HUES48 (cell line): ENCODE results near the gene OR12D1.
A peak's percentile ranks its signal among the peaks of the same experiment; 100 is the strongest.
"Not testable (repeated sequence)": the region's sequence is repeated elsewhere in the genome, so short reads cannot be mapped to it uniquely, and the experiment has no call there.

Source experiments
- H3K27ac ChIP-seq: one replicate; pipeline ENCODE4 v1.7.0; 2013; ENCODE audit warnings: low read depth, low read length, inconsistent platforms
- H3K27me3 ChIP-seq: 2 replicates; pipeline ENCODE4 v1.6.1; 2013; ENCODE audit warnings: mild to moderate bottlenecking, low read length; ENCODE audit not compliant: control insufficient read depth, insufficient read depth
- H3K36me3 ChIP-seq: 2 replicates; pipeline ENCODE4 v1.6.1; 2013; ENCODE audit warnings: low read length; ENCODE audit not compliant: control insufficient read depth, insufficient read depth
- H3K4me1 ChIP-seq: 2 replicates; pipeline ENCODE4 v1.6.1; 2013; ENCODE audit warnings: mild to moderate bottlenecking, low read length; ENCODE audit not compliant: control insufficient read depth, insufficient read depth
- H3K4me3 ChIP-seq: 2 replicates; pipeline ENCODE4 v1.5.1; 2013; ENCODE audit warnings: mild to moderate bottlenecking, low read depth, low read length
- H3K9ac ChIP-seq: 2 replicates; pipeline ENCODE4 v1.6.1; 2013; ENCODE audit warnings: mild to moderate bottlenecking, low read depth, low read length, moderate library complexity
- H3K9me3 ChIP-seq: 2 replicates; pipeline ENCODE4 v1.6.1; 2013; ENCODE audit warnings: low read length; ENCODE audit not compliant: control insufficient read depth, insufficient read depth

Gene OR12D1

DNA sequence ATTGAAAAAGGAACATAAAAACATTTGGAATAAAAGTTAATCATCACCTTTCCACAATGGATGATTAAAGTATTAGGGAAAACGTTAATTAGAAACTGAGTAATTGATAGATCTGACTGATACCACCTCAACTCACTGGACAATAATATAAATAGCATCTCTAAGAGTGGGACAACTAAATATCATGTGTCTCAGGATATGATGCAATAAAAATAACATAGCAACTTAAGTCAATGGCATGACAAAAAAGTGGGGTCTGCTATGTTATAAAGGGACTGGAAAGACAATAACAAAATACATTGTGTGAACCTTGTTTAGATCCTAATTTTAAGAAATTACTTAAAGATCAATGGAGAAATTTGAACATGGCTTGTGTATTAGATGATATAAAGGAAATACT lies 10.3 kb downstream of the OR12D1 start:
- Histone ChIP-seq H3K27ac (no peak overlapping the region), H3K9me3 (no peaks in the 10 kb centered on the region), H3K4me3 (no peak overlapping the region), H3K4me1 (peaks cover 8% of the 10 kb centered on the region; the same call in 1 of the 2 replicates), H3K36me3 (no peaks in the 10 kb centered on the region), H3K27me3 (no peaks in the 10 kb centered on the region), H3K9ac (no peak overlapping the region)

DNA sequence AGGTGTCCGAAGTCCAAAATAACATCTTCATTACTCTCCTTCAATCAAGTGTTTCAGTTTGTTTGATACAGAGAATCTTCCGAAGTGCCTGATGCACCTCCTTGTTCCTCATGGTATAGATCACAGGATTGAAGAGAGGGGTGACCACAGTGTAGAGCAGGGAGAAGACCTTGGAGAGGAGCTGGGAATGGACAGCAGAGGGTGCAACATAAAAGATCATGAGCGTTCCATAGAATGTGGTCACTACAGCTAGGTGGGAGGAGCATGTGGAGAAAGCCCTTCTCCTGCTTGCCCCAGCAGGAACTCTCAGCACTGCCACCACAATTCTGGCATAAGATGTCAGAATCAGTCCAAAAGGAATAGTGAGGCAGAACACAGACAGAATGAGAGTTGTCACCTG lies 11.9 kb downstream of the OR12D1 start:
- Histone ChIP-seq H3K36me3 (no peaks in the 10 kb centered on the region), H3K4me3 (no peak overlapping the region), H3K9me3 (no peaks in the 10 kb centered on the region), H3K4me1 (peaks cover 8% of the 10 kb centered on the region; the same call in 1 of the 2 replicates), H3K27ac (no peak overlapping the region), H3K9ac (no peak overlapping the region), H3K27me3 (no peaks in the 10 kb centered on the region)

DNA sequence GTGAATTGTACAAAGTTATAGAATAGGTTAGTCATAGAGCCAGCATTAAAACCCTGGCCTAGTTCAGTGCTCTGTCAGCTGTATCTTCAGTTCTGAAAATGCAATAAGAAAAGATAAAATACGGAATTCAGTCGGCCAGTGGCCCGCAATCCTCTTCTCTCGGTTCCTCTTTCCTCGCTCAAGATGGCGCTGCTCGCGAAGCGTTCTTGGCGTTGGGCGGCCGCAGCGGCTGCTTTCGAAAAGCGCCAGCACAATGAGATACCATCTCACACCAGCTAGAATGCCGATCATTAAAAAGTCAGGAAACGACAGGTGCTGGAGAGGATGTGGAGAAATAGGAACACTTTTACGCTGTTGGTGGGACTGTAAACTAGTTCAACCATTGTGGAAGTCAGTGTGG lies 22.0 kb downstream of the OR12D1 start:
- H3K9ac ChIP-seq, H3K4me1 ChIP-seq, H3K27ac ChIP-seq, H3K9me3 ChIP-seq, H3K4me3 ChIP-seq, H3K36me3 ChIP-seq, H3K27me3 ChIP-seq: not testable (repeated sequence)

DNA sequence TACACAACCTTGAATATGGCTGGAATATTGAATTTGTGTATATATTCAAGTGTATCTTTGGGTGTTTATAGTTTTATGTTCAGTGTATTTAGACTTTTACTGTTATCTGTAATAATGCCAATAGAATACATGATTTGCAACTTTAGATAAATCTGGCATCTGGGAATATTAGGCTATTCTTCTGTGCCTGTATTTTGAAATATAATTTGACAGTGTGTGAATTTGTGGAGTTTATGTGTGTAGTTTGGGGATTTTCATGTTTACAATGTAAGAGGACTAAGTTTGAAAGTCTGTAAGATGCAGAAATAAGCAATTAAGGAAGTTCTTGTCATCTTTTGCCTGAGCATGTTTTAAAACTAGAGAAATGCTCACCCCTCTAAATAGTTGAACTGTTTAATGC lies 24.3 kb downstream of the OR12D1 start, which contains the start of gene OR10C1:
Gene OR10C1 (plus strand): TSS at position 301 of the 400 bp plus-strand sequence. CDS start 710 bp downstream, outside the sequence.
- Histone ChIP-seq H3K9me3 (no peaks in the 10 kb centered on the region), H3K27me3 (no peaks in the 10 kb centered on the region; the same call in 1 of the 2 replicates), H3K36me3 (no peaks in the 10 kb centered on the region), H3K9ac (no peak within 1 kb of the TSS), H3K4me1 (no peaks in the 10 kb centered on the region), H3K4me3 (no peak within 1 kb of the TSS), H3K27ac (no peak within 1 kb of the TSS)

DNA sequence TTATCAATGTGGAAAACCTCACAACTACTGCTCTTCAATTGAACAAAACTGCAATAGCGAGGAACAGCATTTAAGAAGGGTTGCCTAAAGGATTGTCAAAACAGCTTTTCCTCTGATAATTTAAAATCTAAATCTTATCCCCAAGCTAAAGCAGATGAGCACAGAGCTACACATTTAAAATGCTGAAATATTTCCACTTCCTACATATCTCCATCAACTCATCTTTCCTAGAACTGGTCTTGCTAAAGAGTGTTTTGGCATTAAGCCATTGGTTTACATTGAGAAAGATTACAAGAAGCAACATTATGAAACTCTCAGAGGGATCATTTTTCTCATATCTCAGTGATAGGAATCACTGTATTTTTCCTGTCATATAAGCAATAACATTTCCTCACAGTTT lies 28.0 kb downstream of the OR12D1 start:
- Histone ChIP-seq H3K27me3 (no peaks in the 10 kb centered on the region; the same call in 1 of the 2 replicates), H3K9ac (no peak overlapping the region), H3K4me1 (peaks cover 10% of the 10 kb centered on the region), H3K36me3 (no peaks in the 10 kb centered on the region), H3K9me3 (peaks cover 4% of the 10 kb centered on the region; the same call in 1 of the 2 replicates), H3K4me3 (no peak overlapping the region), H3K27ac (no peak overlapping the region)

DNA sequence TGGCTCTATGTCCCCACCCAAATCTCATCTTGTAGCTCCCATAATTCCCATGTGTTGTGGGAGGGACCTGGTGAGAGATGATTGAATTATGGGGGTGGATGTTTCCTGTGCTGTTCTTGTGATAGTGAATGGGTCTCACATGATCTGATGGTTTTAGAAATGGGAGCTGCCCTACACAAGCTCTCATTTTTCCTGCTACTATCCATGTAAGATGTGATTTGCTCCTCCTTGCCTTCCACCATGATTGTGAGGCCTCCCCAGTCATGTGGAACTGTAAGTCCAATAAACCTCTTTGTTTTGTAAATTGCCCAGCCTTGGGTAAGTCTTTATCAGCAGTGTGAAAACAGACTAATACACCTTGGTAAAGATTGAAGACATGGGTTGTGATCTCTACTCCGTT lies 29.3 kb downstream of the OR12D1 start:
- not testable (repeated sequence) for H3K9ac ChIP-seq, H3K9me3 ChIP-seq, H3K36me3 ChIP-seq, H3K27ac ChIP-seq, H3K4me1 ChIP-seq, H3K27me3 ChIP-seq, H3K4me3 ChIP-seq

DNA sequence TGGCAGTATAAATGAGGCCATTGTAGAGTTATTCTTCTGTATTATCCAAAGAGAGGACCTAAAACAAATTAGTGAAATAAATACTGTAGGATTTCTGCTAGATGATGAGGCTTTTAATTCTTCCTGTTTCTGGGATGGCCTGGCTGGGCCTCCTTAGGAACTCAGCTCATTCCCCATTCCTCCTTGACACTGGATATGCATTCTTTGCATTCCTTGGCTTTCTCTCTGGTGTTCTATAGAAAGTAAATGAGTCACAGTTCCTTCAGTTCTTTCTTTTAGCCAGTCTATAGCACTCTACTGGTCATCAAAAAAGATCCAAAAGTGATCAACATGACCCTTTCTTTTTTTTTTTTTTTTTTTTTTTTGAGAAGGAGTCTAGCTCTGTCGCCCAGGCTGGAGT lies 32.9 kb downstream of the OR12D1 start:
- Histone ChIP-seq H3K4me3 (no peak overlapping the region), H3K9me3 (peaks cover 4% of the 10 kb centered on the region; the same call in 1 of the 2 replicates)

DNA sequence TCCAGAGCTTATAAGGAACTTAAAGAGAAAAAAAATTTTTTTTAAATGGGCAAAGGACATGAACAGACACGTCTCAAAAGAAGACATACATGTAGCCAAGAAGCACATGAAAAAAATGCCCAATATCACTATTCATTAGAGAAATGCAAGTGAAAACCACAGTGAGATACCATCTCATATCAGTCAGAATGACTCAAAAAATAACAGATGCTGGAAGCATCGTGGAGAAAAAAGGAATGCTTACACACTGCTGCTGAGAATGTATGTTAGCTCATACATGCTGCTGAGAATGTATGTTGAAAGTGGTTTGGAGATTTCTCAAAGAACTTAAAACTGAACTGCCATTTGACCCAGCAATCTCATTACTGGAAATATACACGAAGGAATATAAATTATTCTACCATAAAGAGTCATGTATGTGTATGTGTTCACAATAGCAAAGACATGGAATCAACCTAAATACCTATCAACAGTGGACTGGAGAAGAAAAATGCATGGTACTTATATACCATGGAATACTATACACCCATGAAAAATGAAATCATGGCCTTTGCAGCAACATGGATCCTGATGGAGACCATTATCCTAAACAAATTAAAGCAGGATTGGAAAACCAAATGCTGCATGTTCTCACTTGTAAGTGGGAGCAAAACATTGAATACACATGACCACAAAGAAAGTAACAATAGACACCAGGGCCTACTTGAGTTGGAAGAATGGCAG lies 36.9 kb downstream of the OR12D1 start:
- Histone ChIP-seq H3K4me1 (peaks cover 10% of the 10 kb centered on the region), H3K36me3 (no peaks in the 10 kb centered on the region), H3K27me3 (no peaks in the 10 kb centered on the region), H3K9me3 (no peaks in the 10 kb centered on the region), H3K27ac (no peak overlapping the region), H3K9ac (no peak overlapping the region), H3K4me3 (no peak overlapping the region)

More for the DNA sequence above, 32.9 kb downstream of the OR12D1 start:
- no peaks in the 10 kb centered on the region for H3K27me3 ChIP-seq
- H3K4me1 ChIP-seq: peaks cover 10% of the 10 kb centered on the region
- H3K9ac ChIP-seq: no peak overlapping the region
- peak overlapping the region; percentile 56 for H3K27ac ChIP-seq
- H3K36me3 ChIP-seq: no peaks in the 10 kb centered on the region

DNA sequence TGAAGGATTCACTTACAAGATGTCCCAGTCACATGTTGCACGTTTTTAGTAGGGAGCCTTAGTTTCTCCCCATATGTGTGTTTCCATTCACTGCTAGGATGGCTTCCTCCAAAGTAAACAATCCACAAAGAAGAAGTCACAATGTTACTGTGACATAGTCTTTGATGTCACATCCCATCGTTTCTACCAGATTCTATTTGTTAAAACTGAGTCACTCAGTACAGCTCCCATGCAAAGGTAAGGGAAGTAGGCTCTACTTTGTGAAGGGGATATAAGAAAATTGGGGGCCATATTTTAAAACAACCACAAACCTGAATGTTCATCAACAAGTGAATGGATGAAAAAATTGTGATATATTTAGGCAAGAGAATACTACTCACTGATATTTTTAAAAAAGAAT lies 42.2 kb downstream of the OR12D1 start, which contains the start of the genes OR11A1 and OR2H1:
Gene OR11A1 (minus strand): TSS at position 101 of the 400 bp plus-strand sequence. CDS start 29,430 bp downstream, outside the sequence.
Gene OR2H1 (plus strand): TSS at position 185 of the 400 bp plus-strand sequence. CDS start 4,615 bp downstream, outside the sequence.
- Histone ChIP-seq H3K27ac (no peak within 1 kb of the TSS), H3K9me3 (no peaks in the 10 kb centered on the region), H3K9ac (no peak within 1 kb of the TSS), H3K4me1 (no peaks in the 10 kb centered on the region), H3K27me3 (no peaks in the 10 kb centered on the region), H3K36me3 (no peaks in the 10 kb centered on the region), H3K4me3 (no peak within 1 kb of the TSS)

DNA sequence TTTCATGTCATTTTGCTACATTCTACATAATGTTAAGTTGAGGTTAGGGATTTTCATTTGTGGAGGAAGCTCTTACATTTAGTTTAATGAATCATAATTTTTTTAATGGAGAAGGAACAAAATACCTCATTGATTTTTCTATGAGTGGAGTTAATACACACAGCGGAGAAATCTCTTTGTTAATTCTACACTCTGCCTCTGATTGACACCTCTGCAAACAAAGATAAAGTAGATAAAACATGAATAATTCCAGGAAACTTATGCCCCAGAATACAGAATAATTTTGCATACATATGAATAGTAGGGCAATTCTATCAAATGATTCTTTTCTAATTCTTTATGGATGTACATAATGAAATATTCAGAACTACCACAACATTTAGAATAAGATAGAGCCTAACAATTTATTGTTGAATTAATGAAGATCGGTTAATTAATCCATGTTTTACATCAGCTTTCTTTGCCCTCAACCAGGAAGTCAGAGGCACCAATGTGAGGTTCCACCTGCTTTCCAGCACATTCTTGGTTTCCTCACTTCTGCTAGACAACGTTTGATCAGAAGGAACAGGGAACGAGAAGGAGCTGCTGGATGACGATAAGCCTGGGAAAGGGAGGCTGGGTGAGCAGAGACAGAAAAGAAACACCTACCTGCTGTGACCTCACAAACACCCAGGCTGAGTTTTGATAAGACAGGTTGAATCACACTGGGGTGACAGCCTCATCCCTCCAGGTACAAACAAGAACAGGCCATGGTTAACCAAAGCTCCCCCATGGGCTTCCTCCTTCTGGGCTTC lies 46.5 kb downstream of the OR12D1 start:
- Histone ChIP-seq H3K9me3 (no peaks in the 10 kb centered on the region), H3K27me3 (no peaks in the 10 kb centered on the region)

DNA sequence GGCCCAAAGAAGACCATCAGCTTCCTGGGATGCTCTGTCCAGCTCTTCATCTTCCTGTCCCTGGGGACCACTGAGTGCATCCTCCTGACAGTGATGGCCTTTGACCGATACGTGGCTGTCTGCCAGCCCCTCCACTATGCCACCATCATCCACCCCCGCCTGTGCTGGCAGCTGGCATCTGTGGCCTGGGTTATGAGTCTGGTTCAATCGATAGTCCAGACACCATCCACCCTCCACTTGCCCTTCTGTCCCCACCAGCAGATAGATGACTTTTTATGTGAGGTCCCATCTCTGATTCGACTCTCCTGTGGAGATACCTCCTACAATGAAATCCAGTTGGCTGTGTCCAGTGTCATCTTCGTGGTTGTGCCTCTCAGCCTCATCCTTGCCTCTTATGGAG lies 47.3 kb downstream of the OR12D1 start:
- H3K27me3 ChIP-seq: no peaks in the 10 kb centered on the region
- no peaks in the 10 kb centered on the region for H3K36me3 ChIP-seq
- H3K4me3 ChIP-seq: no peak overlapping the region

More for the DNA sequence above, 46.5 kb downstream of the OR12D1 start:
- H3K36me3 ChIP-seq: no peaks in the 10 kb centered on the region
- H3K4me3 ChIP-seq: no peak overlapping the region
- no peak overlapping the region for H3K27ac ChIP-seq
- no peak overlapping the region for H3K9ac ChIP-seq
- H3K4me1 ChIP-seq: no peaks in the 10 kb centered on the region

More for the DNA sequence above, 47.3 kb downstream of the OR12D1 start:
- H3K9ac ChIP-seq: no peak overlapping the region
- H3K9me3 ChIP-seq: no peaks in the 10 kb centered on the region
- H3K4me1 ChIP-seq: no peaks in the 10 kb centered on the region
- no peak overlapping the region for H3K27ac ChIP-seq
